ENCODE data around the gene FCHO2. TPM values are rescaled to one million over a fixed set of nuclear protein-coding genes. Genes with fewer than 3 reads are reported as not detected.

The FCHO2 gene
- total RNA-seq, 1 donor from 2014 or later = 30.2 TPM

DNA sequence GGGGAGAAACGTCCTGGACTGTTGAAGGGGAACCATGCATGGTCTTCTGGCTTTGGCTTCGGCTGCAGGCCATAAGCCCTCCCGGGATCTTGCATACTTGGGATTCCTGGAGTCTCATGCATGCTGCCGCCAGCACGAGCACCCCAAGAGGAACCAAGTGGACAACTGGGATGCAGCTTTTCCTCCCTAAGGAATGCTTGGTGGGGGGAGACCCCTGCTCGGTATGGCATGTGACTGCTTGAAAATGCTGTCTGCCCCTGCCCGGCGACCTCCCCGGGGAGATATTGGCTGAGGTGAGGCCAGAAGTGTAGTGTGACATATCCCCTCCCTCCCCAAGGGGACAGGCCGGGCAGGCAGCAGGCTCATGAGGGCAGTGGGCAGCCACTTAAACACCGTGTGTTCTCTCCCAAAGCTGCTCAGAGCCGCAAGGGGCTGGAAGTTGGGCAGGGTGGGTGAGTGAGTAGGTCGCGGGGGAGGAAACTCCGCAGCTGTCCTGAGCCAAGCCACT is 180.3 kb downstream of the FCHO2 start:
- no peak for DNase-seq (ENCODE audit: low spot score, unreplicated experiment)
- peaks cover 3% of the 10 kb centered on the region for H3K27me3 Mint-ChIP-seq
- no peaks in the 10 kb centered on the region for H3K36me3 Mint-ChIP-seq (ENCODE audit: insufficient read depth)
- H3K4me1 Mint-ChIP-seq (ENCODE audit: low read depth) = peaks cover 14% of the 10 kb centered on the region
- H3K9me3 Mint-ChIP-seq (ENCODE audit: low read depth) = no peaks in the 10 kb centered on the region
- no peak overlapping the region for H3K27ac Mint-ChIP-seq
- TF ChIP-seq, protein P1, sequence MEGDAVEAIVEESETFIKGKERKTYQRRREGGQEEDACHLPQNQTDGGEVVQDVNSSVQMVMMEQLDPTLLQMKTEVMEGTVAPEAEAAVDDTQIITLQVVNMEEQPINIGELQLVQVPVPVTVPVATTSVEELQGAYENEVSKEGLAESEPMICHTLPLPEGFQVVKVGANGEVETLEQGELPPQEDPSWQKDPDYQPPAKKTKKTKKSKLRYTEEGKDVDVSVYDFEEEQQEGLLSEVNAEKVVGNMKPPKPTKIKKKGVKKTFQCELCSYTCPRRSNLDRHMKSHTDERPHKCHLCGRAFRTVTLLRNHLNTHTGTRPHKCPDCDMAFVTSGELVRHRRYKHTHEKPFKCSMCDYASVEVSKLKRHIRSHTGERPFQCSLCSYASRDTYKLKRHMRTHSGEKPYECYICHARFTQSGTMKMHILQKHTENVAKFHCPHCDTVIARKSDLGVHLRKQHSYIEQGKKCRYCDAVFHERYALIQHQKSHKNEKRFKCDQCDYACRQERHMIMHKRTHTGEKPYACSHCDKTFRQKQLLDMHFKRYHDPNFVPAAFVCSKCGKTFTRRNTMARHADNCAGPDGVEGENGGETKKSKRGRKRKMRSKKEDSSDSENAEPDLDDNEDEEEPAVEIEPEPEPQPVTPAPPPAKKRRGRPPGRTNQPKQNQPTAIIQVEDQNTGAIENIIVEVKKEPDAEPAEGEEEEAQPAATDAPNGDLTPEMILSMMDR (IDR thresholded peaks at IDR 0.05; ENCODE audit: unreplicated experiment) = no peak
- H3K4me3 Mint-ChIP-seq (ENCODE audit: low read depth) = no peak overlapping the region

DNA sequence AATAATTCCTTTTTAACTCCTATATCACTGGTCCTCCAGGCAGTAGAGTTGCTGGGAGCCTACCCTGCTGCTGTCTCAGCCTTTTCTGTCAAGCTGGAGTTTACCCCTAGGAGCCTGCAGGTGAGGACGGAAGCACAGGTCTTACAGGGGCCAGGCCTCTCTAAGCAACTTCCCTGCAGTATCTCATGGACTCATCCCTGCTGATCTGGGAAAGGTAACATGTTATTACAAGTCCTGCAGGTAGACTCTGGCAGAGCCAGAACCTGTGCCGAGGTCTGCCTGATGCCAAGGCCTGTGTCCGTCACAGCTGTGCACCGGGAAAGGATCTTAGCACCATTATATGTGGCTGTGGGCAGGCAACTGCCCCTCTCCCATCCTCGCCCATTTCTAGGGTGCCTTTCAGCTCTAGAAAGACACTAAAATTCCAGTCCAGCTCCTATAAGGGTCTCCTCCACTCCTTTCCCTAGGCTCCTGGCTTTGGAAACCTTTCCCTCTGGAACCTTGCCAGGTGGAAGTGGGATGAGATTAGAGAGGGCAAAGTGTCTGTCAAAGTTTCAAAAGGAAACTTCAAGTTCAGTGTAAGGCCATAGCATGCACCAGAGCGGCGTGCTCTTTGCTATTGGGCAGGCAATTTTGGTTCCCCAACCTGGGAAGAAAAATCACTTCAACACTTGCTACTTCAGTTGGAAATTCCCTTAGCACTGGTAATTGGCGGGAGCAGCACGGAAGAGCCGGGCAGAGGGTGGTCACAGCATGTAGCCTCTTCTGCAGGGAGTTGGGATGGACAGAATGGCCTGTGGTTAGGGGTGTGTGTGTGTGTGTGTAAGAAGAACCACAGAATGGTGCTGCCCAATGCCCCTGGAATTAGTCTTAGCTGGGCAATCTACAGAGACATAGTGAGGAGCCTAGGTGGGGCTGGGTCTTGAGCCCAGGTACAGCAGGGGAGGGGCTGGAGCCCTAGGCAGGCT is 182.0 kb downstream of the FCHO2 start:
- Mint-ChIP-seq H3K27ac (no peak overlapping the region), H3K4me1 (ENCODE audit: low read depth) (peaks cover 6% of the 10 kb centered on the region), H3K27me3 (peaks cover 3% of the 10 kb centered on the region), H3K4me3 (ENCODE audit: low read depth) (no peak overlapping the region), H3K9me3 (ENCODE audit: low read depth) (no peaks in the 10 kb centered on the region), H3K36me3 (ENCODE audit: insufficient read depth) (no peaks in the 10 kb centered on the region)
- DNase-seq (ENCODE audit: low spot score, unreplicated experiment) = no peak
- TF ChIP-seq, protein P1 (IDR thresholded peaks at IDR 0.05; ENCODE audit: unreplicated experiment) = no peak

DNA sequence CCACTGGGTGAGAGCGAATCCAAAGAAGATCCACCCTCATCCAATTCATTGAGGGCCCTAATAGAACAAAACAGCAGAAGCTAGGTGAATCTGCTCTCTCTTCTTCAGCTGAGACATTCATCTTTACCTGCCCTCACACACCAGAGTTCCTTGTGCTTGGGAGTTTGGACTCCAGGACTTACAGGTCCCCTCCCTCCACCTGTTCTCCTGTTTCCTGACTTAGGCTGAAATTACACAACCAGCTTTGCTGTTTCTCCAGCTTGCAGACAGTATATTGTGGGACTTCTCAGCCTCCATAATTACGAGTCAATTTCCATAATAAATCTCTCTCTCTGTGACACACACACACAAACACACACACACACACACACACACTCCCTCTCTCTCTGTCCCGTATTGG is 183.6 kb downstream of the FCHO2 start:
- TF ChIP-seq, protein P1 (IDR thresholded peaks at IDR 0.05; ENCODE audit: unreplicated experiment) = no peak
- Mint-ChIP-seq H3K27me3 (peaks cover 3% of the 10 kb centered on the region), H3K27ac (no peak overlapping the region), H3K9me3 (ENCODE audit: low read depth) (no peaks in the 10 kb centered on the region), H3K36me3 (ENCODE audit: insufficient read depth) (no peaks in the 10 kb centered on the region), H3K4me1 (ENCODE audit: low read depth) (peaks cover 1% of the 10 kb centered on the region), H3K4me3 (ENCODE audit: low read depth) (no peak overlapping the region)
- DNase-seq (ENCODE audit: low spot score, unreplicated experiment) = no peak

Other genes with a start within 250 kb of the FCHO2 start
- gene TNPO1, start 139.4 kb upstream of the FCHO2 start, total RNA-seq = 141 and 149 TPM in 2 replicates
- 7.1 and 7.7 TPM in 2 replicates for gene TMEM171, start 164.5 kb downstream of the FCHO2 start, total RNA-seq
- gene TMEM174, start 217.2 kb downstream of the FCHO2 start, total RNA-seq = not detected in 2 replicates